H9 (cell line): ENCODE measurements around the gene ZRSR2. TPM values are rescaled to one million over a fixed set of nuclear protein-coding genes. Genes with fewer than 3 reads are reported as not detected.
A peak's percentile ranks its signal among the peaks of the same experiment; 100 is the strongest.

Source experiments
- DNase-seq: peaks from one replicate; pipeline ENCODE4 v3.0.0-alpha.2; 2017
- H2AFZ ChIP-seq: one replicate; pipeline ENCODE4 v1.6.1; 2013; ENCODE audit warnings: mild to moderate bottlenecking, low read length, control low read depth, moderate library complexity
- H2AK5ac ChIP-seq: 2 replicates; pipeline ENCODE4 v1.6.1; 2013; ENCODE audit warnings: low read length, control low read depth, mixed read lengths; ENCODE audit not compliant: insufficient read length
- H2BK120ac ChIP-seq: one replicate; pipeline ENCODE4 v1.6.1; 2013; ENCODE audit warnings: low read depth, mild to moderate bottlenecking, low read length, control low read depth, inconsistent platforms; ENCODE audit not compliant: poor library complexity, severe bottlenecking
- H2BK12ac ChIP-seq: 2 replicates; pipeline ENCODE4 v1.6.1; 2013; ENCODE audit warnings: low read length, control low read depth, mixed read lengths, low read depth; ENCODE audit not compliant: insufficient read length
- H2BK15ac ChIP-seq: 2 replicates; pipeline ENCODE4 v1.6.1; 2013; ENCODE audit warnings: low read depth, low read length, control low read depth
- H2BK20ac ChIP-seq: one replicate; pipeline ENCODE4 v1.6.1; 2013; ENCODE audit warnings: low read depth, mild to moderate bottlenecking, low read length, control low read depth, inconsistent platforms; ENCODE audit not compliant: poor library complexity, severe bottlenecking
- H2BK5ac ChIP-seq: 2 replicates; pipeline ENCODE4 v1.6.1; 2013; ENCODE audit warnings: low read length, control low read depth, mixed read lengths; ENCODE audit not compliant: insufficient read length
- H3K14ac ChIP-seq: 2 replicates; pipeline ENCODE4 v1.6.1; 2013; ENCODE audit warnings: low read length, control low read depth; ENCODE audit not compliant: insufficient read depth
- H3K18ac ChIP-seq: 2 replicates; pipeline ENCODE4 v1.6.1; 2013; ENCODE audit warnings: low read depth, mild to moderate bottlenecking, mixed read lengths, low read length, control low read depth; ENCODE audit not compliant: insufficient read length
- H3K23ac ChIP-seq: 2 replicates; pipeline ENCODE4 v1.6.1; 2013; ENCODE audit warnings: low read length, control low read depth, mixed read lengths, low read depth; ENCODE audit not compliant: insufficient read length
- H3K23me2 ChIP-seq: 2 replicates; pipeline ENCODE4 v1.6.1; 2013; ENCODE audit warnings: low read depth, mild to moderate bottlenecking, mixed read lengths, low read length, control low read depth; ENCODE audit not compliant: insufficient read length, poor library complexity, severe bottlenecking
- H3K27ac ChIP-seq: 2 replicates; pipeline ENCODE4 v1.5.1; 2013; ENCODE audit warnings: low read length, control low read depth, mixed read lengths, low read depth; ENCODE audit not compliant: insufficient read length
- H3K27me3 ChIP-seq: 2 replicates; pipeline ENCODE4 v1.6.1; 2013; ENCODE audit warnings: low read length, control low read depth, inconsistent platforms; ENCODE audit not compliant: insufficient read depth
- H3K4ac ChIP-seq: 2 replicates; pipeline ENCODE4 v1.6.1; 2013; ENCODE audit warnings: low read depth, mild to moderate bottlenecking, control low read depth, inconsistent platforms, low read length, moderate library complexity
- H3K4me1 ChIP-seq: 2 replicates; pipeline ENCODE4 v1.6.1; 2013; ENCODE audit warnings: low read length, control low read depth, inconsistent platforms; ENCODE audit not compliant: insufficient read depth
- H3K4me2 ChIP-seq: 2 replicates; pipeline ENCODE4 v1.6.1; 2013; ENCODE audit warnings: low read length, control low read depth, mixed read lengths; ENCODE audit not compliant: insufficient read length, insufficient read depth
- H3K56ac ChIP-seq: 2 replicates; pipeline ENCODE4 v1.6.1; 2013; ENCODE audit warnings: low read depth, mild to moderate bottlenecking, mixed read lengths, low read length, control low read depth; ENCODE audit not compliant: insufficient read length
- H3K79me1 ChIP-seq: 2 replicates; pipeline ENCODE4 v1.6.1; 2013; ENCODE audit warnings: low read depth, mild to moderate bottlenecking, moderate library complexity, low read length, control low read depth, inconsistent platforms; ENCODE audit not compliant: insufficient read depth, poor library complexity, severe bottlenecking
- H3K79me2 ChIP-seq: 2 replicates; pipeline ENCODE4 v1.6.1; 2013; ENCODE audit warnings: low read length, control low read depth, inconsistent platforms; ENCODE audit not compliant: insufficient read depth
- H3K9ac ChIP-seq: 2 replicates; pipeline ENCODE4 v1.6.1; 2013; ENCODE audit warnings: low read length, control low read depth, mixed read lengths; ENCODE audit not compliant: insufficient read length; ENCODE audit errors: extremely low read depth
- H3K9me3 ChIP-seq: one replicate; pipeline ENCODE4 v1.6.1; 2013; ENCODE audit warnings: low read depth, low read length, inconsistent platforms; ENCODE audit not compliant: control insufficient read depth
- H3T11ph ChIP-seq: one replicate; pipeline ENCODE4 v1.6.1; 2013; ENCODE audit warnings: mild to moderate bottlenecking, low read length, control low read depth, inconsistent platforms
- H4K20me1 ChIP-seq: one replicate; pipeline ENCODE4 v1.6.1; 2013; ENCODE audit not compliant: control insufficient read depth, insufficient read length, insufficient read depth
- H4K5ac ChIP-seq: 2 replicates; pipeline ENCODE4 v1.6.1; 2013; ENCODE audit warnings: low read depth, mild to moderate bottlenecking, mixed read lengths, low read length, control low read depth; ENCODE audit not compliant: insufficient read length
- H4K8ac ChIP-seq: replicated peaks from 2 replicates; pipeline ENCODE4 v1.6.1; 2013; ENCODE audit warnings: low read length, control low read depth, mixed read lengths, low read depth; ENCODE audit not compliant: insufficient read length
- H4K91ac ChIP-seq: 2 replicates; pipeline ENCODE4 v1.6.1; 2013; ENCODE audit warnings: low read depth, mild to moderate bottlenecking, moderate library complexity, mixed read lengths, low read length, control low read depth; ENCODE audit not compliant: insufficient read length
- H3K27ac Mint-ChIP-seq, 3 experiments: 2 replicates in 2 of 3; 3 replicates in 1 of 3; pipeline ENCODE4 v1.8.0; 2020 to 2021; ENCODE audit warnings: mixed read lengths in 3 of 3, mild to moderate bottlenecking in 1 of 3, moderate library complexity in 1 of 3
- H3K27me3 Mint-ChIP-seq: 2 replicates; pipeline ENCODE4 v1.8.0; 2021; ENCODE audit warnings: low read depth, mild to moderate bottlenecking, moderate library complexity, mixed read lengths
- H3K36me3 Mint-ChIP-seq, 3 experiments: 2 replicates in 2 of 3; 3 replicates in 1 of 3; pipeline ENCODE4 v1.8.0; 2020 to 2021; ENCODE audit warnings: low read depth in 3 of 3, mixed read lengths in 3 of 3; ENCODE audit not compliant: insufficient read depth in 1 of 3
- H3K4me1 Mint-ChIP-seq, 2 experiments: 2 replicates each; pipeline ENCODE4 v1.8.0; 2020; ENCODE audit warnings: mixed read lengths in 2 of 2
- H3K4me3 Mint-ChIP-seq, 2 experiments: 2 replicates in 1 of 2; 3 replicates in 1 of 2; pipeline ENCODE4 v1.8.0; 2020 to 2021; ENCODE audit warnings: mild to moderate bottlenecking in 2 of 2, mixed read lengths in 2 of 2, moderate library complexity in 1 of 2
- H3K9me3 Mint-ChIP-seq, 2 experiments: 2 replicates in 1 of 2; 3 replicates in 1 of 2; pipeline ENCODE4 v1.8.0; 2020; ENCODE audit warnings: mild to moderate bottlenecking in 2 of 2, mixed read lengths in 2 of 2, moderate library complexity in 1 of 2
- WGBS: extraction: QIAGEN DNeasy Blood & Tissue Kit; methylation state at CpG from one replicate; pipeline ENCODE4 v1.1.7; 2013; ENCODE audit warnings: missing lambda C conversion rate, low lambda C conversion rate, mixed read lengths; ENCODE audit not compliant: insufficient read length; ENCODE audit errors: extremely low coverage; 5-methylcytosine and 5-hydroxymethylcytosine counted together
- total RNA-seq: library from RNA; stranded (reverse); gene quantifications from 2 replicates; pipeline ENCODE4 v1.2.1, GENCODE V29; 2021
- TF ChIP-seq, protein P1 (sequence below): fragments of 200-600 bp; sonication (generic); conservative IDR thresholded peaks from 3 replicates; pipeline ENCODE4 v1.8.0; 2021; ENCODE audit warnings: antibody characterized with exemption, mild to moderate bottlenecking

The ZRSR2 gene
- total RNA-seq, 1 experiment from 2014 or later, result 21.1 TPM

- Histone ChIP-seq H3K4ac (no peak overlapping the region; the same call in 1 of the 2 replicates), H2BK12ac (peak overlapping the region; percentile 90), H2BK20ac (no peak overlapping the region), H2AK5ac (no peak overlapping the region), H3K4me1 (peaks cover 11% of the 10 kb centered on the region; the same call in 1 of the 2 replicates), H4K91ac (no peak overlapping the region), H4K20me1 (no peaks in the 10 kb centered on the region), H3K9me3 (no peaks in the 10 kb centered on the region), H3K23me2 (no peaks in the 10 kb centered on the region), H3K79me2 (no peaks in the 10 kb centered on the region), H3K27ac (peak overlapping the region; percentile 90), H2BK15ac (no peak overlapping the region), H3K79me1 (no peaks in the 10 kb centered on the region), H2BK120ac (no peak overlapping the region), H4K5ac (peak overlapping the region; percentile 88), H3K23ac (no peak overlapping the region), H3K9ac (no peak overlapping the region), H3K4me2 (no peak overlapping the region), H2BK5ac (peak overlapping the region; percentile 97), H3T11ph (no peak overlapping the region), H2AFZ (no peak overlapping the region), H3K27me3 (no peaks in the 10 kb centered on the region), H4K8ac (no peak overlapping the region), H3K18ac (peak overlapping the region; percentile 94), H3K56ac (peak overlapping the region; percentile 16), H3K14ac (peak overlapping the region; percentile 85; the same call in 1 of the 2 replicates)
- Mint-ChIP-seq H3K4me3 (peak overlapping the region in 1 of 2 experiments; percentile 45; a peak in 1 of 5 replicates), H3K36me3 (peaks cover 45 to 75% (median 61%) of the 10 kb centered on the region in 3 experiments), H3K27ac (peak overlapping the region; percentile 99), H3K27me3 (no peaks in the 10 kb centered on the region), H3K9me3 (no peaks in the 10 kb centered on the region), H3K4me1 (peaks cover 17 to 23% of the 10 kb centered on the region in 2 experiments)
- DNase-seq, result peak; percentile 32
- TF ChIP-seq, protein P1, sequence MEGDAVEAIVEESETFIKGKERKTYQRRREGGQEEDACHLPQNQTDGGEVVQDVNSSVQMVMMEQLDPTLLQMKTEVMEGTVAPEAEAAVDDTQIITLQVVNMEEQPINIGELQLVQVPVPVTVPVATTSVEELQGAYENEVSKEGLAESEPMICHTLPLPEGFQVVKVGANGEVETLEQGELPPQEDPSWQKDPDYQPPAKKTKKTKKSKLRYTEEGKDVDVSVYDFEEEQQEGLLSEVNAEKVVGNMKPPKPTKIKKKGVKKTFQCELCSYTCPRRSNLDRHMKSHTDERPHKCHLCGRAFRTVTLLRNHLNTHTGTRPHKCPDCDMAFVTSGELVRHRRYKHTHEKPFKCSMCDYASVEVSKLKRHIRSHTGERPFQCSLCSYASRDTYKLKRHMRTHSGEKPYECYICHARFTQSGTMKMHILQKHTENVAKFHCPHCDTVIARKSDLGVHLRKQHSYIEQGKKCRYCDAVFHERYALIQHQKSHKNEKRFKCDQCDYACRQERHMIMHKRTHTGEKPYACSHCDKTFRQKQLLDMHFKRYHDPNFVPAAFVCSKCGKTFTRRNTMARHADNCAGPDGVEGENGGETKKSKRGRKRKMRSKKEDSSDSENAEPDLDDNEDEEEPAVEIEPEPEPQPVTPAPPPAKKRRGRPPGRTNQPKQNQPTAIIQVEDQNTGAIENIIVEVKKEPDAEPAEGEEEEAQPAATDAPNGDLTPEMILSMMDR, result no peak
- WGBS, result no CpG with 5 or more reads among the region's 4 CpGs
Observed at GRCh38 chrX:15816886-15817285, 26.6 kb downstream of the ZRSR2 start.
